HG03432 (cell line): ENCODE data around the gene TRAK1.

Experiments
- ATAC-seq: cut with Tn5 transposase; IDR thresholded peaks from one replicate; pipeline ENCODE4 v1.9.1; 2021; ENCODE audit warnings: mild to moderate bottlenecking, moderate library complexity; ENCODE audit not compliant: unreplicated experiment

Gene TRAK1

GRCh38 chr3:42267878-42268277 is 176.7 kb downstream of the TRAK1 start:
- ATAC-seq, result no peak

- no peak for ATAC-seq
These were observed 178.5 kb downstream of the TRAK1 start for GRCh38 chr3:42269647-42270046.

GRCh38 chr3:42270561-42270960 is 179.4 kb downstream of the TRAK1 start:
- ATAC-seq, result no peak

GRCh38 chr3:42271786-42272185 is 180.6 kb downstream of the TRAK1 start:
- no peak for ATAC-seq

- no peak for ATAC-seq
These were observed 182.2 kb downstream of the TRAK1 start for GRCh38 chr3:42273361-42273760.

GRCh38 chr3:42274266-42274665 is 183.1 kb downstream of the TRAK1 start:
- ATAC-seq, result no peak

- no peak for ATAC-seq
These were observed 184.1 kb downstream of the TRAK1 start for GRCh38 chr3:42275217-42275616.
